H54 (cell line): ENCODE measurements around the gene RALGPS1.

Source experiments
- DNase-seq: peaks from one replicate; pipeline ENCODE4 v3.0.0; 2011; ENCODE audit warnings: low spot score, mixed read lengths; ENCODE audit not compliant: insufficient read length
- FAIRE-seq: peaks from 3 replicates; lab custom pipeline; 2011; peaks lifted over from hg19 to GRCh38; lab: Jason Lieb, UNC
- POLR2A ChIP-seq: IDR thresholded peaks from 2 replicates; pipeline ENCODE4 v1.6.1; 2011; ENCODE audit warnings: low read depth, mild to moderate bottlenecking, low read length

Gene RALGPS1

GRCh38 chr9:127106466-127106855 lies 191.9 kb downstream of the RALGPS1 start:
- no peak for FAIRE-seq
- TF ChIP-seq POLR2A: no peak
- DNase-seq: no peak

- no peak for FAIRE-seq
- DNase-seq: no peak
- no peak for TF ChIP-seq POLR2A
Measured at GRCh38 chr9:127107171-127107928, 192.8 kb downstream of the RALGPS1 start.

GRCh38 chr9:127107929-127108876 lies 193.6 kb downstream of the RALGPS1 start:
- FAIRE-seq: no peak
- TF ChIP-seq POLR2A: no peak

GRCh38 chr9:127109212-127109711 lies 194.7 kb downstream of the RALGPS1 start:
- DNase-seq: no peak
- no peak for TF ChIP-seq POLR2A
- no peak for FAIRE-seq

More at GRCh38 chr9:127107929-127108876, 193.6 kb downstream of the RALGPS1 start:
- no peak for DNase-seq

GRCh38 chr9:127112056-127112455 lies 197.5 kb downstream of the RALGPS1 start:
- no peak for FAIRE-seq
- no peak for DNase-seq
- no peak for TF ChIP-seq POLR2A

GRCh38 chr9:127112735-127113161 lies 198.2 kb downstream of the RALGPS1 start:
- DNase-seq (no peak), FAIRE-seq (no peak)
- no peak for TF ChIP-seq POLR2A

GRCh38 chr9:127113191-127113972 lies 198.8 kb downstream of the RALGPS1 start:
- TF ChIP-seq POLR2A: no peak
- DNase-seq (no peak), FAIRE-seq (no peak)

GRCh38 chr9:127114606-127115005 lies 200.0 kb downstream of the RALGPS1 start:
- no peak for DNase-seq
- no peak for TF ChIP-seq POLR2A
- FAIRE-seq: no peak

GRCh38 chr9:127116088-127116726 lies 201.6 kb downstream of the RALGPS1 start:
- no peak for TF ChIP-seq POLR2A
- no peak for DNase-seq
- FAIRE-seq: no peak

- no peak for DNase-seq
- no peak for FAIRE-seq
- TF ChIP-seq POLR2A: no peak; the same call in 1 of the 2 replicates
Measured at GRCh38 chr9:127116957-127117356, 202.4 kb downstream of the RALGPS1 start.

GRCh38 chr9:127117801-127118200 lies 203.2 kb downstream of the RALGPS1 start:
- no peak for DNase-seq
- no peak for TF ChIP-seq POLR2A
- no peak for FAIRE-seq

GRCh38 chr9:127118597-127119319 lies 204.2 kb downstream of the RALGPS1 start:
- TF ChIP-seq POLR2A: no peak
- FAIRE-seq: no peak
- DNase-seq: no peak
